Neural cell (in vitro differentiated cells): ENCODE measurements around the gene CMPK2. TPM values are rescaled to one million over a fixed set of nuclear protein-coding genes. Genes with fewer than 3 reads are reported as not detected.

Experiments used
- H2AFZ ChIP-seq: fragments of 200-600, 300-800 bp; sonication (generic), shearing (Covaris generic); 2 replicates; pipeline ENCODE4 v1.6.0; 2014; ENCODE audit warnings: low read depth, mild to moderate bottlenecking, antibody characterized with exemption, low read length, moderate library complexity
- H3F3A ChIP-seq: fragments of 200-600 bp; shearing (Covaris generic); 2 replicates; pipeline ENCODE4 v1.6.1; 2016; ENCODE audit warnings: mild to moderate bottlenecking, moderate library complexity, mixed read lengths, antibody characterized with exemption, low read length; ENCODE audit not compliant: insufficient read depth, poor library complexity, severe bottlenecking
- H3K27ac ChIP-seq: fragments of 200-600, 300-800 bp; sonication (generic), shearing (Covaris generic); 2 replicates; pipeline ENCODE4 v1.5.1; 2014; ENCODE audit warnings: mild to moderate bottlenecking, low read length, moderate library complexity
- H3K27me3 ChIP-seq: fragments of 300-800, 200-600 bp; sonication (generic), shearing (Covaris generic); 2 replicates; pipeline ENCODE4 v1.6.0; 2014; ENCODE audit warnings: mild to moderate bottlenecking, low read depth, low read length, moderate library complexity; ENCODE audit not compliant: insufficient read depth
- H3K36me3 ChIP-seq: fragments of 300-800, 200-600 bp; sonication (generic), shearing (Covaris generic); 2 replicates; pipeline ENCODE4 v1.5.1; 2014; ENCODE audit warnings: mild to moderate bottlenecking, antibody characterized with exemption, low read length, moderate library complexity; ENCODE audit not compliant: insufficient read depth
- H3K4me2 ChIP-seq: fragments of 300-800, 200-600 bp; sonication (generic), shearing (Covaris generic); 2 replicates; pipeline ENCODE4 v1.6.0; 2014; ENCODE audit warnings: mild to moderate bottlenecking, low read length
- H3K4me3 ChIP-seq: fragments of 300-800, 200-600 bp; sonication (generic), shearing (Covaris generic); 2 replicates; pipeline ENCODE4 v1.5.1; 2014; ENCODE audit warnings: mild to moderate bottlenecking, low read length, moderate library complexity
- H3K79me2 ChIP-seq: fragments of 200-600 bp; shearing (Covaris generic); replicated peaks from 2 replicates; pipeline ENCODE4 v1.6.0; 2014; ENCODE audit warnings: mild to moderate bottlenecking, low read length, moderate library complexity; ENCODE audit not compliant: insufficient read depth
- H3K9ac ChIP-seq: fragments of 300-800, 200-600 bp; sonication (generic), shearing (Covaris generic); 2 replicates; pipeline ENCODE4 v1.6.1; 2016; ENCODE audit warnings: mild to moderate bottlenecking, low read length, mixed read lengths
- H3K9me2 ChIP-seq: fragments of 200-600 bp; shearing (Covaris generic); 2 replicates; pipeline ENCODE4 v1.6.1; 2016; ENCODE audit warnings: mild to moderate bottlenecking, low read length, mixed read lengths; ENCODE audit not compliant: insufficient read depth
- H3K9me3 ChIP-seq: fragments of 200-600, 300-800 bp; sonication (generic), shearing (Covaris generic); 2 replicates; pipeline ENCODE4 v1.6.1; 2016; ENCODE audit warnings: mild to moderate bottlenecking, mixed run types, low read length, moderate library complexity, mixed read lengths
- H4K20me1 ChIP-seq: fragments of 200-600 bp; shearing (Covaris generic); 2 replicates; pipeline ENCODE4 v1.6.1; 2016; ENCODE audit warnings: mild to moderate bottlenecking, mixed run types; ENCODE audit not compliant: insufficient read depth
- EP300 ChIP-seq: fragments of 450-650 bp; conservative IDR thresholded peaks from 2 replicates; pipeline ENCODE4 v1.6.1; 2014; ENCODE audit warnings: antibody characterized with exemption, mild to moderate bottlenecking, moderate library complexity; ENCODE audit not compliant: poor library complexity, severe bottlenecking
- EZH2 ChIP-seq: fragments of 200-600, 300-800 bp; shearing (Covaris generic), sonication (generic); IDR thresholded peaks from 2 replicates; pipeline ENCODE4 v1.6.1; 2014; ENCODE audit warnings: antibody characterized with exemption, low read length, borderline replicate concordance, mild to moderate bottlenecking; ENCODE audit not compliant: insufficient read depth, poor library complexity, severe bottlenecking
- MXI1 ChIP-seq: fragments of 450-650 bp; conservative IDR thresholded peaks from 2 replicates; pipeline ENCODE4 v1.6.1; 2014; ENCODE audit warnings: antibody characterized with exemption, mild to moderate bottlenecking; ENCODE audit not compliant: poor library complexity, severe bottlenecking
- POLR2AphosphoS5 ChIP-seq: IDR thresholded peaks from 2 replicates; pipeline ENCODE4 v1.6.1; 2012
- RAD21 ChIP-seq: fragments of 450-650 bp; conservative IDR thresholded peaks from 2 replicates; pipeline ENCODE4 v1.6.1; 2014; ENCODE audit warnings: antibody characterized with exemption, mild to moderate bottlenecking, moderate library complexity
- SMC3 ChIP-seq: fragments of 450-650 bp; conservative IDR thresholded peaks from 2 replicates; pipeline ENCODE4 v1.6.1; 2014; ENCODE audit warnings: antibody characterized with exemption, mild to moderate bottlenecking, moderate library complexity; ENCODE audit not compliant: poor library complexity
- TAF1 ChIP-seq: IDR thresholded peaks from 2 replicates; pipeline ENCODE4 v1.6.1; 2012; ENCODE audit warnings: low read depth
- polyA plus RNA-seq: library from polyadenylated mRNA; depleted of rRNA; stranded (reverse); fragments of >200 nt; gene quantifications from 2 replicates; pipeline ENCODE4 v1.2.3, GENCODE V29; 2014
- TF ChIP-seq, protein P1 (sequence below): fragments of 450-650 bp; IDR thresholded peaks from 2 replicates; pipeline ENCODE4 v1.5.1; 2014; ENCODE audit warnings: antibody characterized with exemption, mild to moderate bottlenecking, moderate library complexity; ENCODE audit not compliant: poor library complexity, severe bottlenecking
- TF ChIP-seq, protein P2 (sequence below): IDR thresholded peaks from 2 replicates; pipeline ENCODE4 v1.6.1; 2012; ENCODE audit warnings: borderline replicate concordance

The CMPK2 gene
- polyA plus RNA-seq, 1 donor from 2014 or later, result 6.5 TPM

DNA sequence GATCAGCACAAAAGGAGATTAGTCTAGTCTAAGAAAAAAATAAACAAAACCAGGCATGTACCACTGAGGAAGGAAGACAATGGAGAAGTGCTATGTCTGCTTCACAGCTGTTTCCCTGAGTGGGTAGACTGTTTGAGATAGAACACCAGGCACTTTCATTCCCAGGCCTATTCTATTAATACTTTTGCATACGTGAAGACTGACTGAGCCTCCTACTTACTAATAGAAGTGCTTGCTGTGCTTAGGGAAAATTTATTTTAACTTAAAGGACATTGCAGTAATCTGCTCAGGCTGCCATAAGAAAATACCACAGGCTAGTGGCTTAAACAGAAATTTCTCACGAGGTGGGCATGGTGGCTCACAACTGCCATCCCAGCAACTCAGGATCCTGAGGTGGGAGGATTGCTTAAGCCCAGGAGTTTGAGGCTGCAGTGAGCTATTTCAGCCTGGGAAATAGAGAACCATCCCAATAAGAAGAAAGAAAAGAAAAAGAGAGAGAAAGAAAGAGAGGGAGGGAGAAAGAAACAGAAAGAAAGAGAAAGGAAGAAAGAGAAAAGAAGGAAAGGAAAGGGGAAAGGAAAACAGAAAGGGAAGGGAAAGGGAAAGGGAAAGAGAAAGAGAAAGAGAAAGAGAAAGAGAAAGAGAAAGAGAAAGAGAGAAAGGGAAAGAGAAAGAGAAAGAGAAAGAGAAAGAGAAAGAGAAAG, 33.0 kb downstream of the CMPK2 start:
- TF ChIP-seq EZH2 (no peak), SMC3 (no peak), MXI1 (no peak), RAD21 (no peak), TAF1 (no peak), EP300 (no peak), POLR2AphosphoS5 (no peak)
- TF ChIP-seq, protein P1, sequence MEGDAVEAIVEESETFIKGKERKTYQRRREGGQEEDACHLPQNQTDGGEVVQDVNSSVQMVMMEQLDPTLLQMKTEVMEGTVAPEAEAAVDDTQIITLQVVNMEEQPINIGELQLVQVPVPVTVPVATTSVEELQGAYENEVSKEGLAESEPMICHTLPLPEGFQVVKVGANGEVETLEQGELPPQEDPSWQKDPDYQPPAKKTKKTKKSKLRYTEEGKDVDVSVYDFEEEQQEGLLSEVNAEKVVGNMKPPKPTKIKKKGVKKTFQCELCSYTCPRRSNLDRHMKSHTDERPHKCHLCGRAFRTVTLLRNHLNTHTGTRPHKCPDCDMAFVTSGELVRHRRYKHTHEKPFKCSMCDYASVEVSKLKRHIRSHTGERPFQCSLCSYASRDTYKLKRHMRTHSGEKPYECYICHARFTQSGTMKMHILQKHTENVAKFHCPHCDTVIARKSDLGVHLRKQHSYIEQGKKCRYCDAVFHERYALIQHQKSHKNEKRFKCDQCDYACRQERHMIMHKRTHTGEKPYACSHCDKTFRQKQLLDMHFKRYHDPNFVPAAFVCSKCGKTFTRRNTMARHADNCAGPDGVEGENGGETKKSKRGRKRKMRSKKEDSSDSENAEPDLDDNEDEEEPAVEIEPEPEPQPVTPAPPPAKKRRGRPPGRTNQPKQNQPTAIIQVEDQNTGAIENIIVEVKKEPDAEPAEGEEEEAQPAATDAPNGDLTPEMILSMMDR, result no peak
- TF ChIP-seq, protein P2, sequence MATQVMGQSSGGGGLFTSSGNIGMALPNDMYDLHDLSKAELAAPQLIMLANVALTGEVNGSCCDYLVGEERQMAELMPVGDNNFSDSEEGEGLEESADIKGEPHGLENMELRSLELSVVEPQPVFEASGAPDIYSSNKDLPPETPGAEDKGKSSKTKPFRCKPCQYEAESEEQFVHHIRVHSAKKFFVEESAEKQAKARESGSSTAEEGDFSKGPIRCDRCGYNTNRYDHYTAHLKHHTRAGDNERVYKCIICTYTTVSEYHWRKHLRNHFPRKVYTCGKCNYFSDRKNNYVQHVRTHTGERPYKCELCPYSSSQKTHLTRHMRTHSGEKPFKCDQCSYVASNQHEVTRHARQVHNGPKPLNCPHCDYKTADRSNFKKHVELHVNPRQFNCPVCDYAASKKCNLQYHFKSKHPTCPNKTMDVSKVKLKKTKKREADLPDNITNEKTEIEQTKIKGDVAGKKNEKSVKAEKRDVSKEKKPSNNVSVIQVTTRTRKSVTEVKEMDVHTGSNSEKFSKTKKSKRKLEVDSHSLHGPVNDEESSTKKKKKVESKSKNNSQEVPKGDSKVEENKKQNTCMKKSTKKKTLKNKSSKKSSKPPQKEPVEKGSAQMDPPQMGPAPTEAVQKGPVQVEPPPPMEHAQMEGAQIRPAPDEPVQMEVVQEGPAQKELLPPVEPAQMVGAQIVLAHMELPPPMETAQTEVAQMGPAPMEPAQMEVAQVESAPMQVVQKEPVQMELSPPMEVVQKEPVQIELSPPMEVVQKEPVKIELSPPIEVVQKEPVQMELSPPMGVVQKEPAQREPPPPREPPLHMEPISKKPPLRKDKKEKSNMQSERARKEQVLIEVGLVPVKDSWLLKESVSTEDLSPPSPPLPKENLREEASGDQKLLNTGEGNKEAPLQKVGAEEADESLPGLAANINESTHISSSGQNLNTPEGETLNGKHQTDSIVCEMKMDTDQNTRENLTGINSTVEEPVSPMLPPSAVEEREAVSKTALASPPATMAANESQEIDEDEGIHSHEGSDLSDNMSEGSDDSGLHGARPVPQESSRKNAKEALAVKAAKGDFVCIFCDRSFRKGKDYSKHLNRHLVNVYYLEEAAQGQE, result no peak
- no peaks in the 10 kb centered on the region for H3F3A ChIP-seq

DNA sequence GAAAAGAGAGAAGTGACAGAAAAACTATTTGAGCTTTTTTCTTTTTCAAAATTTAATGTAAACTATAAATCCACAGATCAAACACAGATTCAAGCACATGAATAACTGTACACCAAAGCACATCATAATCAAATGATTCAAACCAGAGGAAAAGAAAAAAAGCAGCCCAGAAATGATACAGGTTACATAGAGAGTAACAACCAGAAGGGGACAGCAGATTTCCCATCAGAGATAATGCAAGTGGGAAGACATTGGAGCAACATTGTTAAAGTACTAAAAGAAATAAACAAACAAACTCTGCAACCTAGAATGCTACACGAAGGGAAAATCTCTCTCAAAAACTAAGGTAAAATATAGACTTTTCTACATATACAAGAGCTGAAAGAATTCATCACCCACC, 34.5 kb downstream of the CMPK2 start:
- Histone ChIP-seq H3F3A (no peaks in the 10 kb centered on the region), H3K27ac (no peak overlapping the region), H2AFZ (no peak overlapping the region), H3K9me2 (no peaks in the 10 kb centered on the region), H4K20me1 (no peaks in the 10 kb centered on the region), H3K4me2 (no peak overlapping the region), H3K9ac (no peak overlapping the region), H3K79me2 (no peaks in the 10 kb centered on the region), H3K36me3 (no peaks in the 10 kb centered on the region), H3K27me3 (no peaks in the 10 kb centered on the region), H3K9me3 (peaks cover 11% of the 10 kb centered on the region), H3K4me3 (no peak overlapping the region)
- TF ChIP-seq RAD21 (no peak), SMC3 (no peak), TAF1 (no peak), EP300 (no peak), EZH2 (no peak), POLR2AphosphoS5 (no peak), MXI1 (no peak)
- TF ChIP-seq, protein P1, result no peak
- TF ChIP-seq, protein P2, result no peak

More for the DNA sequence above, 33.0 kb downstream of the CMPK2 start:
- no peaks in the 10 kb centered on the region for H3K79me2 ChIP-seq
- H3K9me3 ChIP-seq, result peaks cover 11% of the 10 kb centered on the region
- H3K9me2 ChIP-seq, result no peaks in the 10 kb centered on the region
- no peaks in the 10 kb centered on the region for H4K20me1 ChIP-seq
- no peaks in the 10 kb centered on the region for H3K36me3 ChIP-seq
- H3K27ac ChIP-seq, result no peak overlapping the region
- H3K27me3 ChIP-seq, result no peaks in the 10 kb centered on the region
- H3K4me2 ChIP-seq, result no peak overlapping the region
- H3K9ac ChIP-seq, result no peak overlapping the region
- no peak overlapping the region for H2AFZ ChIP-seq
- no peak overlapping the region for H3K4me3 ChIP-seq
